HG03280 (cell line): ENCODE measurements around the gene CREBBP.

Source experiments
- ATAC-seq: cut with Tn5 transposase; IDR thresholded peaks from one replicate; pipeline ENCODE4 v1.9.1; 2021; ENCODE audit warnings: mild to moderate bottlenecking, moderate library complexity; ENCODE audit not compliant: unreplicated experiment

CREBBP gene

GRCh38 chr16:3857189-3858043, 23.1 kb downstream of the CREBBP start:
- no peak for ATAC-seq

GRCh38 chr16:3856367-3857141, 24.0 kb downstream of the CREBBP start:
- no peak for ATAC-seq

GRCh38 chr16:3854750-3855541, 25.6 kb downstream of the CREBBP start:
- ATAC-seq = no peak

- ATAC-seq = no peak
Measured at GRCh38 chr16:3850544-3850899, 30.0 kb downstream of the CREBBP start.

- ATAC-seq = no peak
Measured at GRCh38 chr16:3849751-3850543, 30.6 kb downstream of the CREBBP start.

- no peak for ATAC-seq
Measured at GRCh38 chr16:3846595-3847091, 33.9 kb downstream of the CREBBP start.

GRCh38 chr16:3846087-3846486, 34.4 kb downstream of the CREBBP start:
- no peak for ATAC-seq

- ATAC-seq = no peak
Measured at GRCh38 chr16:3842994-3843393, 37.5 kb downstream of the CREBBP start.

GRCh38 chr16:3841729-3842508, 38.6 kb downstream of the CREBBP start:
- no peak for ATAC-seq

GRCh38 chr16:3839402-3840184, 40.9 kb downstream of the CREBBP start:
- no peak for ATAC-seq

GRCh38 chr16:3838600-3839401, 41.7 kb downstream of the CREBBP start:
- ATAC-seq = no peak

GRCh38 chr16:3837851-3838586, 42.5 kb downstream of the CREBBP start:
- ATAC-seq = no peak

- ATAC-seq = no peak
Measured at GRCh38 chr16:3836641-3837040, 43.9 kb downstream of the CREBBP start.

- no peak for ATAC-seq
Measured at GRCh38 chr16:3835089-3835602, 45.4 kb downstream of the CREBBP start.

GRCh38 chr16:3832668-3833067, 47.8 kb downstream of the CREBBP start:
- ATAC-seq = no peak

- no peak for ATAC-seq
Measured at GRCh38 chr16:3830625-3831254, 49.8 kb downstream of the CREBBP start.
